H9 (cell line): ENCODE results near the gene ARMC2. TPM values are rescaled to one million over a fixed set of nuclear protein-coding genes. Genes with fewer than 3 reads are reported as not detected.

ENCODE experiments used
- DNase-seq: peaks from one replicate; pipeline ENCODE4 v3.0.0-alpha.2; 2017
- H2AFZ ChIP-seq: one replicate; pipeline ENCODE4 v1.6.1; 2013; ENCODE audit warnings: mild to moderate bottlenecking, low read length, control low read depth, moderate library complexity
- H2AK5ac ChIP-seq: 2 replicates; pipeline ENCODE4 v1.6.1; 2013; ENCODE audit warnings: low read length, control low read depth, mixed read lengths; ENCODE audit not compliant: insufficient read length
- H2BK120ac ChIP-seq: one replicate; pipeline ENCODE4 v1.6.1; 2013; ENCODE audit warnings: low read depth, mild to moderate bottlenecking, low read length, control low read depth, inconsistent platforms; ENCODE audit not compliant: poor library complexity, severe bottlenecking
- H2BK12ac ChIP-seq: 2 replicates; pipeline ENCODE4 v1.6.1; 2013; ENCODE audit warnings: low read length, control low read depth, mixed read lengths, low read depth; ENCODE audit not compliant: insufficient read length
- H2BK15ac ChIP-seq: 2 replicates; pipeline ENCODE4 v1.6.1; 2013; ENCODE audit warnings: low read depth, low read length, control low read depth
- H2BK20ac ChIP-seq: one replicate; pipeline ENCODE4 v1.6.1; 2013; ENCODE audit warnings: low read depth, mild to moderate bottlenecking, low read length, control low read depth, inconsistent platforms; ENCODE audit not compliant: poor library complexity, severe bottlenecking
- H2BK5ac ChIP-seq: 2 replicates; pipeline ENCODE4 v1.6.1; 2013; ENCODE audit warnings: low read length, control low read depth, mixed read lengths; ENCODE audit not compliant: insufficient read length
- H3K14ac ChIP-seq: 2 replicates; pipeline ENCODE4 v1.6.1; 2013; ENCODE audit warnings: low read length, control low read depth; ENCODE audit not compliant: insufficient read depth
- H3K18ac ChIP-seq: 2 replicates; pipeline ENCODE4 v1.6.1; 2013; ENCODE audit warnings: low read depth, mild to moderate bottlenecking, mixed read lengths, low read length, control low read depth; ENCODE audit not compliant: insufficient read length
- H3K23ac ChIP-seq: 2 replicates; pipeline ENCODE4 v1.6.1; 2013; ENCODE audit warnings: low read length, control low read depth, mixed read lengths, low read depth; ENCODE audit not compliant: insufficient read length
- H3K23me2 ChIP-seq: 2 replicates; pipeline ENCODE4 v1.6.1; 2013; ENCODE audit warnings: low read depth, mild to moderate bottlenecking, mixed read lengths, low read length, control low read depth; ENCODE audit not compliant: insufficient read length, poor library complexity, severe bottlenecking
- H3K27ac ChIP-seq: 2 replicates; pipeline ENCODE4 v1.5.1; 2013; ENCODE audit warnings: low read length, control low read depth, mixed read lengths, low read depth; ENCODE audit not compliant: insufficient read length
- H3K27me3 ChIP-seq: 2 replicates; pipeline ENCODE4 v1.6.1; 2013; ENCODE audit warnings: low read length, control low read depth, inconsistent platforms; ENCODE audit not compliant: insufficient read depth
- H3K4ac ChIP-seq: 2 replicates; pipeline ENCODE4 v1.6.1; 2013; ENCODE audit warnings: low read depth, mild to moderate bottlenecking, control low read depth, inconsistent platforms, low read length, moderate library complexity
- H3K4me1 ChIP-seq: 2 replicates; pipeline ENCODE4 v1.6.1; 2013; ENCODE audit warnings: low read length, control low read depth, inconsistent platforms; ENCODE audit not compliant: insufficient read depth
- H3K4me2 ChIP-seq: 2 replicates; pipeline ENCODE4 v1.6.1; 2013; ENCODE audit warnings: low read length, control low read depth, mixed read lengths; ENCODE audit not compliant: insufficient read length, insufficient read depth
- H3K56ac ChIP-seq: 2 replicates; pipeline ENCODE4 v1.6.1; 2013; ENCODE audit warnings: low read depth, mild to moderate bottlenecking, mixed read lengths, low read length, control low read depth; ENCODE audit not compliant: insufficient read length
- H3K79me1 ChIP-seq: 2 replicates; pipeline ENCODE4 v1.6.1; 2013; ENCODE audit warnings: low read depth, mild to moderate bottlenecking, moderate library complexity, low read length, control low read depth, inconsistent platforms; ENCODE audit not compliant: insufficient read depth, poor library complexity, severe bottlenecking
- H3K79me2 ChIP-seq: 2 replicates; pipeline ENCODE4 v1.6.1; 2013; ENCODE audit warnings: low read length, control low read depth, inconsistent platforms; ENCODE audit not compliant: insufficient read depth
- H3K9ac ChIP-seq: 2 replicates; pipeline ENCODE4 v1.6.1; 2013; ENCODE audit warnings: low read length, control low read depth, mixed read lengths; ENCODE audit not compliant: insufficient read length; ENCODE audit errors: extremely low read depth
- H3K9me3 ChIP-seq: one replicate; pipeline ENCODE4 v1.6.1; 2013; ENCODE audit warnings: low read depth, low read length, inconsistent platforms; ENCODE audit not compliant: control insufficient read depth
- H3T11ph ChIP-seq: one replicate; pipeline ENCODE4 v1.6.1; 2013; ENCODE audit warnings: mild to moderate bottlenecking, low read length, control low read depth, inconsistent platforms
- H4K20me1 ChIP-seq: one replicate; pipeline ENCODE4 v1.6.1; 2013; ENCODE audit not compliant: control insufficient read depth, insufficient read length, insufficient read depth
- H4K5ac ChIP-seq: 2 replicates; pipeline ENCODE4 v1.6.1; 2013; ENCODE audit warnings: low read depth, mild to moderate bottlenecking, mixed read lengths, low read length, control low read depth; ENCODE audit not compliant: insufficient read length
- H4K8ac ChIP-seq: replicated peaks from 2 replicates; pipeline ENCODE4 v1.6.1; 2013; ENCODE audit warnings: low read length, control low read depth, mixed read lengths, low read depth; ENCODE audit not compliant: insufficient read length
- H4K91ac ChIP-seq: 2 replicates; pipeline ENCODE4 v1.6.1; 2013; ENCODE audit warnings: low read depth, mild to moderate bottlenecking, moderate library complexity, mixed read lengths, low read length, control low read depth; ENCODE audit not compliant: insufficient read length
- H3K27ac Mint-ChIP-seq, 3 experiments: 2 replicates in 2 of 3; 3 replicates in 1 of 3; pipeline ENCODE4 v1.8.0; 2020 to 2021; ENCODE audit warnings: mixed read lengths in 3 of 3, mild to moderate bottlenecking in 1 of 3, moderate library complexity in 1 of 3
- H3K27me3 Mint-ChIP-seq: 2 replicates; pipeline ENCODE4 v1.8.0; 2021; ENCODE audit warnings: low read depth, mild to moderate bottlenecking, moderate library complexity, mixed read lengths
- H3K36me3 Mint-ChIP-seq, 3 experiments: 2 replicates in 2 of 3; 3 replicates in 1 of 3; pipeline ENCODE4 v1.8.0; 2020 to 2021; ENCODE audit warnings: low read depth in 3 of 3, mixed read lengths in 3 of 3; ENCODE audit not compliant: insufficient read depth in 1 of 3
- H3K4me1 Mint-ChIP-seq, 2 experiments: 2 replicates each; pipeline ENCODE4 v1.8.0; 2020; ENCODE audit warnings: mixed read lengths in 2 of 2
- H3K4me3 Mint-ChIP-seq, 2 experiments: 2 replicates in 1 of 2; 3 replicates in 1 of 2; pipeline ENCODE4 v1.8.0; 2020 to 2021; ENCODE audit warnings: mild to moderate bottlenecking in 2 of 2, mixed read lengths in 2 of 2, moderate library complexity in 1 of 2
- H3K9me3 Mint-ChIP-seq, 2 experiments: 2 replicates in 1 of 2; 3 replicates in 1 of 2; pipeline ENCODE4 v1.8.0; 2020; ENCODE audit warnings: mild to moderate bottlenecking in 2 of 2, mixed read lengths in 2 of 2, moderate library complexity in 1 of 2
- CTCF ChIP-seq: fragments of 200-600 bp; sonication (generic); conservative IDR thresholded peaks from 3 replicates; pipeline ENCODE4 v1.8.0; 2021; ENCODE audit warnings: antibody characterized with exemption, mild to moderate bottlenecking
- WGBS: extraction: QIAGEN DNeasy Blood & Tissue Kit; methylation state at CpG from one replicate; pipeline ENCODE4 v1.1.7; 2013; ENCODE audit warnings: missing lambda C conversion rate, low lambda C conversion rate, mixed read lengths; ENCODE audit not compliant: insufficient read length; ENCODE audit errors: extremely low coverage; 5-methylcytosine and 5-hydroxymethylcytosine counted together
- total RNA-seq: library from RNA; stranded (reverse); gene quantifications from 2 replicates; pipeline ENCODE4 v1.2.1, GENCODE V29; 2021

Gene ARMC2
- total RNA-seq, 1 experiment from 2014 or later = 2.8 TPM

DNA sequence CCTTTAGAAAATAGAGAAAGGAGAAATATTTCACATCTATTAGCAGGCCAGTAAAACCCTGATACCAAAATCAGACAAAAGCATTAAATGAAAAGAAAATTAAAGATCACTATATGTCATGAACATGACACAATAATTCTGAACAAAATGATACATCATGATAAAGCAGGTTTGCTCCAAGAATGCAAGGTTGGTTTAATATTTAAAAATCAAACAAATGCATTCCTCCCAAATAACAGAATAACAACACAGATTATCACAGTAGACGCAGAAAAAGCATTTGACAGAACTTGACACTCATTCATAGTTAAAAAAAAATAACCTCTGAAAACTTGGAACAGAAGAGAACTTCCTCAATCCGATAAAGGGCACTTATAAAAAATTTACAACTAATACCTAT lies 22.9 kb upstream of the ARMC2 start:
- WGBS = no CpG with 5 or more reads among the region's 2 CpGs
- H3K36me3 Mint-ChIP-seq = peaks cover 0 to 6% (median 0%) of the 10 kb centered on the region in 3 experiments; a peak in 3 of 7 replicates

More for the DNA sequence above, 22.9 kb upstream of the ARMC2 start:
- Histone ChIP-seq H3K14ac (no peak overlapping the region), H2AFZ (no peak overlapping the region), H4K91ac (no peak overlapping the region), H3T11ph (no peak overlapping the region), H3K4me1 (no peaks in the 10 kb centered on the region), H2BK120ac (no peak overlapping the region), H2BK20ac (no peak overlapping the region), H3K9me3 (no peaks in the 10 kb centered on the region), H3K9ac (no peak overlapping the region), H4K8ac (no peak overlapping the region), H3K79me2 (no peaks in the 10 kb centered on the region), H3K23ac (no peak overlapping the region), H2BK15ac (no peak overlapping the region), H4K20me1 (no peaks in the 10 kb centered on the region), H2AK5ac (no peak overlapping the region), H3K23me2 (no peaks in the 10 kb centered on the region), H2BK12ac (no peak overlapping the region), H3K56ac (no peak overlapping the region), H3K79me1 (no peaks in the 10 kb centered on the region), H3K27ac (no peak overlapping the region), H3K27me3 (no peaks in the 10 kb centered on the region), H2BK5ac (no peak overlapping the region), H4K5ac (no peak overlapping the region), H3K18ac (no peak overlapping the region), H3K4me2 (no peak overlapping the region), H3K4ac (no peak overlapping the region)
- no peak for DNase-seq
- Mint-ChIP-seq H3K9me3 (peaks cover 8 to 15% of the 10 kb centered on the region in 2 experiments; a peak in 4 of 5 replicates), H3K4me3 (no peak overlapping the region), H3K27me3 (no peaks in the 10 kb centered on the region; the same call in 1 of the 2 replicates), H3K27ac (no peak overlapping the region; a peak in 1 of 7 replicates), H3K4me1 (no peaks in the 10 kb centered on the region)
- TF ChIP-seq CTCF = no peak
